PFSK-1 (cell line): ENCODE measurements around the gene LSAMP.

Experiments
- FOXP2 ChIP-seq: optimal IDR thresholded peaks from 2 replicates; pipeline ENCODE3; 2011; ENCODE audit warnings: borderline replicate concordance, control low read depth, inconsistent platforms; ENCODE audit not compliant: insufficient read depth; ENCODE audit errors: extremely low read length, extremely low read depth
- POLR2AphosphoS5 ChIP-seq: IDR thresholded peaks from 2 replicates; pipeline ENCODE4 v1.6.1; 2012; ENCODE audit warnings: low read depth, mild to moderate bottlenecking, control low read depth, low read length, moderate library complexity
- SIN3A ChIP-seq: IDR thresholded peaks from 2 replicates; pipeline ENCODE4 v1.6.1; 2012; ENCODE audit warnings: mild to moderate bottlenecking, low read length, moderate library complexity, borderline replicate concordance; ENCODE audit not compliant: insufficient read depth
- TAF1 ChIP-seq: IDR thresholded peaks from 2 replicates; pipeline ENCODE4 v1.6.1; 2012; ENCODE audit warnings: low read length, control low read depth, borderline replicate concordance; ENCODE audit not compliant: insufficient read depth
- TF ChIP-seq, protein P1 (sequence below), 2 experiments: IDR thresholded peaks; 2 replicates each; pipeline versions ENCODE4 v1.6.1 to v1.8.0; 2011 to 2012; ENCODE audit warnings: low read depth in 2 of 2, low read length in 2 of 2, control low read depth in 1 of 2, inconsistent platforms in 1 of 2, mild to moderate bottlenecking in 1 of 2, moderate library complexity in 1 of 2; ENCODE audit not compliant: insufficient read depth in 1 of 2

Gene LSAMP

DNA sequence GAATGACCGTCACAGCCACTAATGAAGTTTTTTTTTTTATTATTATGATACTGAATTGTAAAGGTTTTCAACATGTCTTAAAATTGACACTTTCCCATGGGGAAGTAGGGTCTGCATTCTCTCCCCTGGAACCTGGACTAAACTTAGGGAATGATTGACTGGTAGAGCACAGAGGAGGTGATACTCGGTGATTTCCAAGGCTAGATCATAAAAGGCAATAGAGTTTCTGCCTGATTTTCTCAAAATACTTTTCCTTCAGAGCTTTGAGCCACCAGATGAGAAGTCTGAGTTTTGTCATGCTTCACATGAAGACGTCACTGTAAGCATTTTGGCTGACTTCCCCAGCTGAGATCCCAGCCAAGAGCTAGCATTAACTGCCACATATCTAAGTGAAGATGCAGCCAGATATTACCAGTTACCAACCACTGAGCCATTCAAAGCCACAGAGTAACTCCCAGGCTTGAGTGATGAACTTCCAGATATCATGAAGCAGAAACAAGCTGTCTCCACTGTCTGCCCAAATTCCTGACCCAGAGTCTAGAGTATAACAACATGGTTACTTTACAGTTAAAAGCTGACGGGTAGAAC, 105.8 kb downstream of the LSAMP start:
- no peak for TF ChIP-seq SIN3A
- TF ChIP-seq, protein P1, sequence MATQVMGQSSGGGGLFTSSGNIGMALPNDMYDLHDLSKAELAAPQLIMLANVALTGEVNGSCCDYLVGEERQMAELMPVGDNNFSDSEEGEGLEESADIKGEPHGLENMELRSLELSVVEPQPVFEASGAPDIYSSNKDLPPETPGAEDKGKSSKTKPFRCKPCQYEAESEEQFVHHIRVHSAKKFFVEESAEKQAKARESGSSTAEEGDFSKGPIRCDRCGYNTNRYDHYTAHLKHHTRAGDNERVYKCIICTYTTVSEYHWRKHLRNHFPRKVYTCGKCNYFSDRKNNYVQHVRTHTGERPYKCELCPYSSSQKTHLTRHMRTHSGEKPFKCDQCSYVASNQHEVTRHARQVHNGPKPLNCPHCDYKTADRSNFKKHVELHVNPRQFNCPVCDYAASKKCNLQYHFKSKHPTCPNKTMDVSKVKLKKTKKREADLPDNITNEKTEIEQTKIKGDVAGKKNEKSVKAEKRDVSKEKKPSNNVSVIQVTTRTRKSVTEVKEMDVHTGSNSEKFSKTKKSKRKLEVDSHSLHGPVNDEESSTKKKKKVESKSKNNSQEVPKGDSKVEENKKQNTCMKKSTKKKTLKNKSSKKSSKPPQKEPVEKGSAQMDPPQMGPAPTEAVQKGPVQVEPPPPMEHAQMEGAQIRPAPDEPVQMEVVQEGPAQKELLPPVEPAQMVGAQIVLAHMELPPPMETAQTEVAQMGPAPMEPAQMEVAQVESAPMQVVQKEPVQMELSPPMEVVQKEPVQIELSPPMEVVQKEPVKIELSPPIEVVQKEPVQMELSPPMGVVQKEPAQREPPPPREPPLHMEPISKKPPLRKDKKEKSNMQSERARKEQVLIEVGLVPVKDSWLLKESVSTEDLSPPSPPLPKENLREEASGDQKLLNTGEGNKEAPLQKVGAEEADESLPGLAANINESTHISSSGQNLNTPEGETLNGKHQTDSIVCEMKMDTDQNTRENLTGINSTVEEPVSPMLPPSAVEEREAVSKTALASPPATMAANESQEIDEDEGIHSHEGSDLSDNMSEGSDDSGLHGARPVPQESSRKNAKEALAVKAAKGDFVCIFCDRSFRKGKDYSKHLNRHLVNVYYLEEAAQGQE (IDR thresholded peaks at IDR 0.05; ENCODE audit: insufficient read depth in 1 of 2, low read depth in 2 of 2, low read length in 2 of 2): no peak
- TF ChIP-seq TAF1: no peak
- TF ChIP-seq FOXP2: no peak
- no peak for TF ChIP-seq POLR2AphosphoS5

DNA sequence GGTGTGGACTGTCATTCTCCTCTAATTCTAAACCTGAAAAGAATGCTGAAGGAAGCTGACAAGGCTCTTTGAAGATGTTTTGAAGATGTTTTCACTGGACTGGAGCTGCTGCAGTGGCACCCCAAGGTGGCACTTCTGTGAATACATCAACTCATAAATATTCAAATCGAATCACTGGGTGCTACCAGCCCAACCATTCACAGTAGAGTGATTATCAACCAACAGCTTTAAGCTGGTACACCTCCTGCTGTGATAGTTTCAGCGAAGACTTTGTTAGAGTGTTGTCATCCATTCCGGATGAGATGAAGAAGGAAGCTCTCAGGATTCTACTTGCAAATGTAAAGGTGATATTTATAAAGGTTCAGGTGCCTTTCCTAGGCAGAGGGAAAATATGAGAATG, 106.6 kb downstream of the LSAMP start:
- no peak for TF ChIP-seq SIN3A
- TF ChIP-seq TAF1: no peak
- TF ChIP-seq FOXP2: no peak
- TF ChIP-seq, protein P1 (IDR thresholded peaks at IDR 0.05; ENCODE audit: insufficient read depth in 1 of 2, low read depth in 2 of 2, low read length in 2 of 2): no peak
- no peak for TF ChIP-seq POLR2AphosphoS5

DNA sequence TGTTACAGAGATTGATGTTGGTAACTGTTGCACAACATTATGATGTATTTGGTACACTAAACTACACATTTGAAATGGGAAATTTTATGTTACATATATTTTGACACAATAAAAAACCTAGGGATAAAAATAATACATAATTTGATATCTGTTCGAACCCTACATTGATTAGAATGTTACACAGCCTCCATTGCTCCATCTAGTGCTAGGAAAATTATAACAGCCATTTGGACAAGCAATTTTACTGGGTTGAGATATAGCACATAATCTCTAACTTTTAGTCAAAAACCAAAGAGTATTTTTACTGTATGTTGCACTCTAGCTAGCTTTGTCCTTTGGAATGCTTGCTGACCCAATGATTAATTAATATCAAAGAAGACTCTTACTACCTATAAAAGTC, 108.1 kb downstream of the LSAMP start:
- TF ChIP-seq FOXP2 (no peak), TAF1 (no peak), SIN3A (no peak)

DNA sequence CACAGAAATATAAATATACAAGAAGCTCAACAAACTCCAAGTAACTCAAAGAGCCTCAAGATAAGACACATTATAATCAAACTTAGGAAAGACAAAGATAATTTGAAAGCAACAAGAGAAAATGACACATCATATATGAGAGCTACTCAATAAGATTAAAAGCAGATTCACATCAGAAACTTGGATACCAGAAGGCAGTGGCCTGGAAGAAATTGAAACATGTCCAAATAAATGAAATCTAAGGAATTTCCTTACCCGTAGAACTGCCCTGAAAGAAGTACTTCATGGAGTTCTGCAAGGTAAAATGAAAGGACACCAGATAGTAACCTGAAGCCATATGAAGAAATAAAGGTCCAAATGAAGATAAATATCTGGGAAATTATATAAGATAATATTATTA, 113.9 kb downstream of the LSAMP start:
- TF ChIP-seq POLR2AphosphoS5: no peak
- no peak for TF ChIP-seq SIN3A
- TF ChIP-seq, protein P1 (IDR thresholded peaks at IDR 0.05; ENCODE audit: insufficient read depth in 1 of 2, low read depth in 2 of 2, low read length in 2 of 2): no peak
- no peak for TF ChIP-seq TAF1
- no peak for TF ChIP-seq FOXP2

DNA sequence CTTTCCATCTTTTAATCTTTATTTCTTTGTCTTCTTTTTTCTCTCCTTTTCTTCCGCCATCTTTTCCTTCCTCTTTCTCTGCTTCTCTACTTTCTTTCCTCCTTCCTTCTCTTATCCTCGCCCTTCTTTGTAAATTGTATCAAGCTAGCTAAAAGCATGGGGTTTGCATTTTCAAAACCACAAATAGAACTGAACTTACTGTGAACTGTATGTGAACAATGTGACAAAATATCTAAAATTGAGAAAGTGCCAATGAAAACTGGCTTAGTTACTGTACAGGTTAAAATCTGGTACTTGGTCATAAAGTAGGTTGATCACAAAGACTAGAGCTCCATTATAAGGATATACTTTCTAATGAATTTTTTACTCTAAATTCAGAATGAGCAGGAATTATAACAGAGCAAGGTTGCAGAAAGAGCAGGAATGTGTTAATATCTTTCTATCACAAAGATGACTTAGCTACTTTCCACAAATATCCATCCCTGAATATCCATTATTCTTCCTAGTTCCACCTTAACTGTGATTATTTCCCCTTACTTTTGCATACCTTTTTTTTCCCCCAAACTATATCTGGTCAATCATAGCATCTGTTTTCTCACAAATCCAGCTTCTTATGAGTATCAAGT, 122.4 kb downstream of the LSAMP start:
- no peak for TF ChIP-seq SIN3A
- TF ChIP-seq TAF1: no peak
- TF ChIP-seq FOXP2: no peak
- TF ChIP-seq, protein P1 (IDR thresholded peaks at IDR 0.05; ENCODE audit: insufficient read depth in 1 of 2, low read depth in 2 of 2, low read length in 2 of 2): no peak
- no peak for TF ChIP-seq POLR2AphosphoS5
